GM12872 (cell line): ENCODE data around the gene REN.

Experiments used
- CTCF ChIP-seq: IDR thresholded peaks from 3 replicates; pipeline ENCODE4 v1.5.1; 2011; ENCODE audit warnings: low read depth, mild to moderate bottlenecking, low read length, moderate library complexity; ENCODE audit not compliant: insufficient read depth

Gene REN

GRCh38 chr1:204128464-204128963 is 37.6 kb downstream of the REN start:
- TF ChIP-seq CTCF = no peak; the same call in 2 of the 3 replicates

GRCh38 chr1:204127597-204128242 is 38.4 kb downstream of the REN start:
- TF ChIP-seq CTCF = peak; percentile 70

- TF ChIP-seq CTCF = no peak
Observed at GRCh38 chr1:204126956-204127355, 39.2 kb downstream of the REN start.

- TF ChIP-seq CTCF = no peak
Observed at GRCh38 chr1:204126386-204126785, 39.8 kb downstream of the REN start.

GRCh38 chr1:204125759-204126351 is 40.3 kb downstream of the REN start:
- no peak for TF ChIP-seq CTCF

GRCh38 chr1:204124639-204125038 is 41.5 kb downstream of the REN start:
- no peak for TF ChIP-seq CTCF

- TF ChIP-seq CTCF = peak; percentile 50; the same call in 2 of the 3 replicates
Observed at GRCh38 chr1:204123376-204123775, 42.8 kb downstream of the REN start.
